Ascending aorta (tissue), 2 donors: ENCODE measurements around the gene SIGLECL1. TPM values are rescaled to one million over a fixed set of nuclear protein-coding genes. Genes with fewer than 3 reads are reported as not detected.
A peak's percentile ranks its signal among the peaks of the same experiment; 100 is the strongest.
"Not testable (repeated sequence)": the region's sequence is repeated elsewhere in the genome, so short reads cannot be mapped to it uniquely, and the experiment has no call there.

Experiments used
- DNase-seq, 2 donors: peaks; one replicate each; pipeline ENCODE4 v3.0.0-alpha.2; 2019; ENCODE audit warnings: low spot score in 2 of 2
- H3K27ac ChIP-seq, 2 donors: fragments of 200-600 bp; sonication (generic); one replicate each; pipeline ENCODE4 v1.5.1; 2016 to 2017; ENCODE audit warnings: mild to moderate bottlenecking in 1 of 2
- H3K27me3 ChIP-seq: fragments of 200-600 bp; sonication (generic); one replicate; pipeline ENCODE4 v1.5.1; 2017
- H3K36me3 ChIP-seq, 2 donors: fragments of 200-600 bp; sonication (generic); one replicate each; pipeline ENCODE4 v1.5.1; 2016
- H3K4me1 ChIP-seq, 2 donors: fragments of 200-600 bp; sonication (generic); one replicate each; pipeline ENCODE4 v1.5.1; 2016 to 2017; ENCODE audit warnings: mild to moderate bottlenecking in 1 of 2
- H3K4me3 ChIP-seq, 2 donors: fragments of 200-600 bp; sonication (generic); one replicate each; pipeline ENCODE4 v1.5.1; 2016 to 2017; ENCODE audit warnings: mild to moderate bottlenecking in 1 of 2
- H3K9me3 ChIP-seq, 2 donors: fragments of 200-600 bp; sonication (generic); one replicate each; pipeline ENCODE4 v1.5.1; 2016
- CTCF ChIP-seq, 3 experiments: fragments of 200-600 bp in 2 of 3; fragments of 450-650 bp in 1 of 3; sonication (generic) in 2 of 3; IDR thresholded peaks; one replicate each; pipeline ENCODE4 v1.5.1; 2016 to 2019; ENCODE audit warnings: antibody characterized with exemption in 3 of 3, mild to moderate bottlenecking in 1 of 3, moderate library complexity in 1 of 3
- intact Hi-C: fragments of 100-400 bp; cut with DNase I; formaldehyde crosslinking; loops from one replicate; pipeline ENCODE4 v1.15.1; 2023
- total RNA-seq: library from RNA; depleted of rRNA; stranded (reverse); fragments of >200 nt; gene quantifications from one replicate; pipeline ENCODE4 v1.1.0, GENCODE V29; 2016

Gene SIGLECL1
- total RNA-seq, 1 donor from 2014 or later, result not detected

- Histone ChIP-seq H3K36me3 (no peaks in the 10 kb centered on the region), H3K4me1 (no peaks in the 10 kb centered on the region), H3K9me3 (no peaks in the 10 kb centered on the region), H3K4me3 (no peak overlapping the region), H3K27ac (no peak overlapping the region), H3K27me3 (no peaks in the 10 kb centered on the region)
- DNase-seq, result no peak
- no peak for TF ChIP-seq CTCF (IDR thresholded peaks at IDR 0.05)
- intact Hi-C loops, result no loop called here
These were observed 26.7 kb upstream of the SIGLECL1 start for GRCh38 chr19:51224163-51224641.

GRCh38 chr19:51224898-51225393, 25.9 kb upstream of the SIGLECL1 start, which contains the start of gene CD33:
Gene CD33, plus strand, starts transcription at chr19:51225080. Its CDS starts 39 bp downstream, at chr19:51225119.
- intact Hi-C loops, H3K4me1 ChIP-seq, H3K36me3 ChIP-seq, H3K27me3 ChIP-seq, DNase-seq, H3K27ac ChIP-seq, H3K9me3 ChIP-seq: not testable (repeated sequence)
- peak within 1 kb of the TSS in 1 of 2 donors; percentile 31 for H3K4me3 ChIP-seq

- H3K9me3 ChIP-seq, result no peaks in the 10 kb centered on the region
- DNase-seq, result no peak
- TF ChIP-seq CTCF (IDR thresholded peaks at IDR 0.05), result no peak
- no peak overlapping the region for H3K4me3 ChIP-seq
- H3K27me3 ChIP-seq, result no peaks in the 10 kb centered on the region
- H3K27ac ChIP-seq, result no peak overlapping the region
- intact Hi-C loops, result no loop called here
- H3K36me3 ChIP-seq, result no peaks in the 10 kb centered on the region
- no peaks in the 10 kb centered on the region for H3K4me1 ChIP-seq
These were observed 24.8 kb upstream of the SIGLECL1 start for GRCh38 chr19:51226067-51226466.

GRCh38 chr19:51227326-51227725, 23.6 kb upstream of the SIGLECL1 start:
- no peak overlapping the region for H3K27ac ChIP-seq
- TF ChIP-seq CTCF (IDR thresholded peaks at IDR 0.05), result no peak

GRCh38 chr19:51227966-51228365, 22.9 kb upstream of the SIGLECL1 start:
- no peaks in the 10 kb centered on the region for H3K27me3 ChIP-seq

More at GRCh38 chr19:51227326-51227725, 23.6 kb upstream of the SIGLECL1 start:
- Histone ChIP-seq H3K4me3 (no peak overlapping the region), H3K9me3 (no peaks in the 10 kb centered on the region), H3K4me1 (no peaks in the 10 kb centered on the region), H3K36me3 (no peaks in the 10 kb centered on the region), H3K27me3 (no peaks in the 10 kb centered on the region)
- DNase-seq, result no peak
- intact Hi-C loops, result no loop called here

GRCh38 chr19:51240866-51241265, 10.0 kb upstream of the SIGLECL1 start:
- Histone ChIP-seq H3K9me3 (no peaks in the 10 kb centered on the region), H3K4me1 (no peaks in the 10 kb centered on the region), H3K4me3 (no peak overlapping the region), H3K27ac (no peak overlapping the region), H3K36me3 (no peaks in the 10 kb centered on the region), H3K27me3 (no peaks in the 10 kb centered on the region)
- TF ChIP-seq CTCF (IDR thresholded peaks at IDR 0.05), result no peak
- DNase-seq, result no peak
- intact Hi-C loops, result no loop called here

More at GRCh38 chr19:51227966-51228365, 22.9 kb upstream of the SIGLECL1 start:
- Histone ChIP-seq H3K27ac (no peak overlapping the region), H3K9me3 (no peaks in the 10 kb centered on the region), H3K4me3 (no peak overlapping the region), H3K36me3 (no peaks in the 10 kb centered on the region), H3K4me1 (no peaks in the 10 kb centered on the region)
- intact Hi-C loops, result no loop called here
- TF ChIP-seq CTCF (IDR thresholded peaks at IDR 0.05), result no peak
- DNase-seq, result no peak
